22Rv1 (cell line): ENCODE data around the gene POGK.

Source experiments
- CTCF ChIP-seq: fragments of 450-650 bp; IDR thresholded peaks from 2 replicates; pipeline ENCODE4 v1.5.1; 2017; ENCODE audit warnings: mild to moderate bottlenecking
- ZFX ChIP-seq: fragments of 450-650 bp; IDR thresholded peaks from 2 replicates; pipeline ENCODE4 v1.6.1; 2017; ENCODE audit warnings: antibody characterized with exemption, borderline replicate concordance

DNA sequence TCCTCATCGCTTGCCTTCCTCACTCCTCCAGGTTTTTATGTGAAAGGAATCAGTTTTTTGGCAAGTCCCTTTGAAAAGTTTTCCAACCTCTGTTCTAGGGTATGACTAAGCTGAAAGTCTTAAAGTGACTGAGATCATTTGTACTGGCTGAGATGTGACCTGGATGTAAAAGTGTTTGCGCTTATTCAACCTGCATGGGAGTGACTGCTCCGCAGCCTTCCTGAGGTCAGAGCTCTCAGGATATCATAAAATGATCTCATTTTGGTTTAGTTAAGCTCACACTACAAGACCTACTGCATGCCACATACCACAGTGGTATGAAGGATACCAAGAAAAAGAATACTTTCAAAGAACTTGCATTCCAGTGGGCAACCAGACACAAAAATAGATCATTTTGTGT, 66.6 kb downstream of the POGK start:
- TF ChIP-seq CTCF (no peak), ZFX (no peak)
